Measurements from ENCODE around the gene KLHL1.

Gene KLHL1

GRCh38 chr13:70104481-70104880 lies 3.8 kb downstream of the KLHL1 start:
- DNase-seq (ENCODE audit: low read depth): no peak
- no peak for TF ChIP-seq CTCF (IDR thresholded peaks at IDR 0.05; ENCODE audit: insufficient read depth, low read depth, low read length, missing control alignments)

GRCh38 chr13:70098669-70099068 lies 9.6 kb downstream of the KLHL1 start:
- TF ChIP-seq CTCF (IDR thresholded peaks at IDR 0.05; ENCODE audit: insufficient read depth, low read depth, low read length, missing control alignments): peak; percentile 37
- DNase-seq (ENCODE audit: low read depth): peak; percentile 32
- H3K4me3 ChIP-seq (ENCODE audit: low read length): no peak overlapping the region

More at GRCh38 chr13:70104481-70104880, 3.8 kb downstream of the KLHL1 start:
- H3K4me3 ChIP-seq (ENCODE audit: low read length): no peak overlapping the region

GRCh38 chr13:70090036-70090723 lies 18.1 kb downstream of the KLHL1 start:
- DNase-seq (ENCODE audit: low read depth): no peak
- no peak for TF ChIP-seq CTCF (IDR thresholded peaks at IDR 0.05; ENCODE audit: insufficient read depth, low read depth, low read length, missing control alignments)
- H3K4me3 ChIP-seq (ENCODE audit: low read length): no peak overlapping the region

GRCh38 chr13:70088926-70089325 lies 19.3 kb downstream of the KLHL1 start:
- no peak for TF ChIP-seq CTCF (IDR thresholded peaks at IDR 0.05; ENCODE audit: insufficient read depth, low read depth, low read length, missing control alignments)
- H3K4me3 ChIP-seq (ENCODE audit: low read length): no peak overlapping the region
- DNase-seq (ENCODE audit: low read depth): no peak

- no peak for TF ChIP-seq CTCF (IDR thresholded peaks at IDR 0.05; ENCODE audit: insufficient read depth, low read depth, low read length, missing control alignments)
- H3K4me3 ChIP-seq (ENCODE audit: low read length): no peak overlapping the region
- peak; percentile 74 for DNase-seq (ENCODE audit: low read depth)
Observed at GRCh38 chr13:70087247-70087646, 21.0 kb downstream of the KLHL1 start.

GRCh38 chr13:70080012-70080411 lies 28.2 kb downstream of the KLHL1 start:
- H3K4me3 ChIP-seq (ENCODE audit: low read length): no peak overlapping the region
- no peak for TF ChIP-seq CTCF (IDR thresholded peaks at IDR 0.05; ENCODE audit: insufficient read depth, low read depth, low read length, missing control alignments)
- DNase-seq (ENCODE audit: low read depth): no peak

- H3K4me3 ChIP-seq (ENCODE audit: low read length): no peak overlapping the region
- no peak for TF ChIP-seq CTCF (IDR thresholded peaks at IDR 0.05; ENCODE audit: insufficient read depth, low read depth, low read length, missing control alignments)
- no peak for DNase-seq (ENCODE audit: low read depth)
Observed at GRCh38 chr13:70054572-70054971, 53.7 kb downstream of the KLHL1 start.

All from epithelial cell of esophagus (primary cell).